Mucosa of gallbladder (tissue), 1 donor: ENCODE data around the gene PTK7. TPM values are rescaled to one million over a fixed set of nuclear protein-coding genes. Genes with fewer than 3 reads are reported as not detected.
"Not testable (repeated sequence)": the region's sequence is repeated elsewhere in the genome, so short reads cannot be mapped to it uniquely, and the experiment has no call there.

Source experiments
- DNase-seq: peaks from one replicate; pipeline ENCODE4 v3.0.0-alpha.2; 2020; ENCODE audit warnings: low spot score
- total RNA-seq: library from RNA; stranded (reverse); gene quantifications from one replicate; pipeline ENCODE4 v1.2.1, GENCODE V29; 2021
- donor health status: DM: no; HTN: no; CAD: no.

Gene PTK7
- total RNA-seq, 1 donor from 2014 or later = 30.0 TPM

DNA sequence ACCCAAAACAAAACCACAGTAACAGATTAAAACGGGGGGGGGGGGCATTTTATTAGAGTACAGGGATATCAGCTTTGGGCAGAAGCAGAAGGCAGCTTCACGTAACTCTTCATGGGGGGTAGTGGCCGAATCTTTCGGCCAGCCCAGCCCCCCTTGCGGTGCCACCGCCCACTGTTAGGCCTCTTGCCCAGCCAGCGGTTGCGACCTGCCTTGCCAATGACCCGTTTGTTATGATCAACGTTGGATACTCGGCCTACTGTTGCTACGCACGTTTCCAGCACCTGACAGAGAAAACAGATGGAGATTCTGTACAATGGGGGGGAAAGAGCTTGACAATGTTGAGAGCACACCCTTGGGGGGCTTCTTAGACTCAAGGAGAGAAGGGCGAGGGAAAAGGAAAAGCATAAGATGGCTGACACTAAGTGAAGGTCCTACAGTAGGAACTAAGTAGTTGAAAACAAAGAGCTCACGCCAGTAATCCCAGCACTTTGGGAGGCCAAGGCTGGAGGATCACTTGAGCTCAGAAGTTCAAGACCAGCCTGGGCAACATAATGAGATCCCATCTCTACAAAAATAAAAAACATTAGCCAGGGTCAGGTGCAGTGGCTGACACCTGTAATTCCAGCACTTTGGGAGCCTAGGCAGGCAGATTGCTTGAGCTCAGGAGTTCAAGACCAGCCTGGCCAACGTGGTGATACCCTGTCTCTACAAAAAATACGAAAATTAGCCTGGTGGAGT is 21.7 kb upstream of the PTK7 start:
- no peak for DNase-seq

- DNase-seq = no peak
These were observed 20.1 kb upstream of the PTK7 start for GRCh38 chr6:43055966-43056365.

- DNase-seq = no peak
These were observed 17.6 kb upstream of the PTK7 start for GRCh38 chr6:43058531-43058930.

DNA sequence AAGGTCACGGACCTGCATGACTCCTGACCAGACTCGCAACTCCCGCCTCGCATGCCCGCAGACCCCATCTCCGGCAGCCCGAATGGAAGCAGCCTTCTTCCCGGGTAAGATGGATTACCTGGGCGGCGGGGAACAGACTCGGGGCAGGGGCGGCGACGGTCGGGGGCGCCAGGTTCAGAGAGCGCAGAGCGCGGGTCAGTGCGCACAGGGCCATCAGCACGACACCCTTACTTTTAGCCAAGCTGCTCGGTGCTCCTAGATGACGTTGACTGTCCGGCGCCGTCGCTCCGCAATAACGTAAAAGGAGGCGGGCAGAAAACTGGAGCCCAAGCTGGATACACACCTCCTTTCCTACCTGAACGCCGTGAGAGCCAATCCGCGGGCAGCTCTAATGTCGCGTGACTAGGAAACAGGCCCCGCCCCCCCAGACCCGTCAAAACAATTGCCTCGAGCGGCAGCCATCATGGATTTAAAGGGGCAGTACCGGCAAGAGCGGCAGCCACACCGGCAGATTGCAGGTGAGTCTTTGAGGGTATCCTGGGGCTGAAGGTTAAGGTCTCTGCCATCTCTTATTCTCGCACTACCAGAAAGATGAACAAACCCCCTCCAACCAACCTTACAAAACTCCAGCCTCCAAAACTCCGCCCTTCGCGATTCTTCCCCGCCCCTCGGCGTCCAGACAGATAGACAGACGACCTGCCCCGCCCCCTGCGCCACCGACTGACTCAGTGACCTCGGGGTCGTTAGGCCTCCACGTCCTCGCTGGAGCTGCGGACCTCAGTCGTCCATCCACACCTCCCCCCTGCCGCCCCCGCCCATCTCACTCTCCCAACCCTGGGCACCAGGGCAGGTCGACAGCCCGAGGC is 16.7 kb upstream of the PTK7 start, which contains the start of the genes KLC4 and MRPL2:
Gene KLC4, plus strand, starts transcription at position 464 of the 866 bp plus-strand sequence. CDS start 1,705 bp downstream, outside the sequence.
Gene MRPL2, minus strand, starts transcription at position 267 of the 866 bp plus-strand sequence. Its CDS starts 53 bp downstream, at position 214.
- DNase-seq = peak; percentile 99

DNA sequence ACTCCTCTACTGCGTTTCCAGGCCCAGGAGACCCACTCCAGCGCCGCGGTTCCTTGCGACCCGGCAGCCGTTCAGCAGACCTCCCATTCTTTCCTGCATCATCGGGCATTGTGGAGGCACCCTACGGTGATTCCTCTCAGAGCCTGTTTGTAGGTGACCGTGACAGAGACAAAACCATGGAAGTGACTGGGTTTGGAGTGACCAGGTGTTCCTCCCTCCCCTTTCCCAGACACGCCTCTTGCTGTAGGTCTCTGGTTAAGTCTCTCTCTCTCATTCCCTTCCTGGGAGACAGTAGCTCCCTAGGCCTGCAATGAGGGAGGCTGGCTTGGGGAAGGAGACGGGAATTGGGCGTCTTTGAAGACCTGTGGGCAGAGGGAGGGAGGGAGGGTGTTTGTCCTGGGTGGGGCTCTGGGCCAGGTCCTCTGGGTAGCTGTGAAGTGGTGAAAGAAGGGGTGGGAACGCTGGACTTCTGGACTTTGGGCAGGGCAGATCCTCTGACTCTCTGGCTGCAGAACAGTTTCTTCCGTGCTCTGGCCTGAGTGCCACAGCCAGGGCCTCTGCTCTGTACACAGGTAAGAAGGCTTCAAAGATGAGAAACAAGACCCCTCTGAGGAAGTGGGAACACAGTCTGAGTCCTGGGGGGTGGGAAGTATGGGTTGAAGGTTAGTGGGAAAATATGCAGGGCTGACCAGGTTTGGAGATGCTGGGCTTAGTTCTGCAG is 15.9 kb upstream of the PTK7 start:
- DNase-seq = peak; percentile 69

DNA sequence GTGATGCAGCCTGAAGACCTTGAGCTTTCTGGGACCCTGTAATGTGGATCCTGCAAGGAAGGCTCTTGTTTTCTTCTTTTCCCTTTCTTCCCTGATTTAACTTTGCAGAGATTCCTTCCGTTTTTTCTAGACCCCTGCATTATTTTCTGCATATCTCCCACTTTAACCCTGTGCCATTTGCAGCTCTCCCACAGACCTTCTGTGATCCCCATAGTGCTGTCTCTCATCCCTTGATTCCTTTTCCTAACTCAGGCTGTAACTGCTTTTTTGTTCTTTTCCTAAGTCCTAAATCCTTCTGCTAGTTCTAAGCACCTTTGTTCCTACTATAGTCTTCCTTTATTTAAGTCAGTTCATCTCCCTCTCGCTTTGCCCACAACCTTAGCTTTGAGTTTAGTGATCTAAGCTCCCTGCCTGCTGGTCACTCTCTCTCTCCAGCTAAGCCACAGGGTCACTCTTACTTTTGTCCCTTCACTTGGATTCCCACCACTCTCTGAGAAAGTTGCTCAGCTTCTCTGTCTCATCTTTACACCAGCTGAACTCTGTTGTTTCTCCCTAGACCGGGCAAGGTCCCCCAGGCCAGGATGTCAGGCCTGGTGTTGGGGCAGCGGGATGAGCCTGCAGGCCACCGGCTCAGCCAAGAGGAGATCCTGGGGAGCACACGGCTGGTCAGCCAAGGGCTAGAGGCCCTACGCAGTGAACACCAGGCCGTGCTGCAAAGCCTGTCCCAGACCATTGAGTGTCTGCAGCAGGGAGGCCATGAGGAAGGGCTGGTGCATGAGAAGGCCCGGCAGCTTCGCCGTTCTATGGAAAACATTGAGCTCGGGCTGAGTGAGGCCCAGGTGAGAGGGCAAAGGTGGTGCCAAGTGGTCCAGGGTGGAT is 15.1 kb upstream of the PTK7 start:
- no peak for DNase-seq

DNA sequence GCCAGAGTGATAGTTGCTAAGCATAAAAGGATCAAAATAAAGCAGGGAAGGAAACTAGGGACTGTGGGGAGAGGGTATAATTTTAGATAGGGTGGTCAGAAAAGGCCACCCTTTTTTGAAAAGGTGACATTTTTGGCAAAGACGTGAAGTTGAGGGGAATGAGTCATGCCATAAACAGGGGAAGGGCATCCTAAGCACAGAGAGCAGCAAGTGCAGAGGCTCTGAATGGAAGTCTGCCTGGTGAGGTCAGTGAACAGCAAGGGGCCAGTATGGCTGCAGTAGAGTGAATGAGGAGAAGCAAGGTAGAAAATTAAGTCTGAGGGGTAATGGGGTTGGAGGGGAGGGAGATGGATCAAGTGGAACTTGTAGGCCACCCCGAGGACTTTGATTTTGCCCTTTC is 14.3 kb upstream of the PTK7 start:
- no peak for DNase-seq

GRCh38 chr6:43062818-43063217 is 13.3 kb upstream of the PTK7 start:
- DNase-seq = no peak

- no peak for DNase-seq
These were observed 6.0 kb upstream of the PTK7 start for GRCh38 chr6:43070028-43070632.

GRCh38 chr6:43074847-43075669 is 1.1 kb upstream of the PTK7 start:
- peak; percentile 22 for DNase-seq

DNA sequence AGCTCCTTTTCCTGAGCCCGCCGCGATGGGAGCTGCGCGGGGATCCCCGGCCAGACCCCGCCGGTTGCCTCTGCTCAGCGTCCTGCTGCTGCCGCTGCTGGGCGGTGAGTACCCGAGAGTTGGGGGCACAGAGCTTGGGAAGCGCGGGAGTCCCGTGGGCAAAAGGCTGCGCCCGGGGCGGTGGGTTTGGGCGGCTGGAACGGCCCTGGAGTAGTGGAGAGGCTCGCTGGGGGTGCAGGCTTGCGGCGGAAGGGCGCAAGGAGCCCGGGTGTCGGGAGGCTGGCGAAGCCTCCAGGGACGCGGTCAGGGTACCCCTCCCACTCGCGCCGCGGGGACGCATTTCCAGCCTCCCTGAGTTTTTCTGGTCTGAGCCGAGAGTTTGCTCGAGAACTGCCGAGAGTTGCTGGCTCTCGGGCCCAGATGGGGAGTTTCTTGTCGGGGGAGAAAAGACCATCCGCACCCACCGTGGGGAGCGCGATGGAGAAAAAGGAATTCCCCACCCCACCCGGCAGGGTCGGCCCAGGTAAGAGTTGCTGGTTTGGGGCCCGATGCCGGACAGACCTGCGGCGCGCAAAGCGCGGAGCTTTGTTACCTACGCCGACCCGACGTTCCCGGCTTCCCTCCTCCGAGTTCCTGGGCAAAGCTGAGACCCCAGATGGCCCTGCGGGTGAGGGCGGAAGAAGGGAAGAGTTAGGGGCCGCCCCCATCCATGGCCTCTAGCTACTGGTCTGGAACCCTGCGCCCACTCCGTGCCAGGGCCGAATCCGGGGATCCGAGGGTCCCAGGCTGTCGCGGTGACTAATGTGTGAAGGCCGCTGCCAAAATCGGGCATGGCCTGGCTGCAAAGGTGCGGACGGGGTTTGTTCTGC is 584 bp downstream of the PTK7 start:
- DNase-seq = no peak

- no peak for DNase-seq
These were observed 1.3 kb downstream of the PTK7 start for GRCh38 chr6:43077333-43077809.

DNA sequence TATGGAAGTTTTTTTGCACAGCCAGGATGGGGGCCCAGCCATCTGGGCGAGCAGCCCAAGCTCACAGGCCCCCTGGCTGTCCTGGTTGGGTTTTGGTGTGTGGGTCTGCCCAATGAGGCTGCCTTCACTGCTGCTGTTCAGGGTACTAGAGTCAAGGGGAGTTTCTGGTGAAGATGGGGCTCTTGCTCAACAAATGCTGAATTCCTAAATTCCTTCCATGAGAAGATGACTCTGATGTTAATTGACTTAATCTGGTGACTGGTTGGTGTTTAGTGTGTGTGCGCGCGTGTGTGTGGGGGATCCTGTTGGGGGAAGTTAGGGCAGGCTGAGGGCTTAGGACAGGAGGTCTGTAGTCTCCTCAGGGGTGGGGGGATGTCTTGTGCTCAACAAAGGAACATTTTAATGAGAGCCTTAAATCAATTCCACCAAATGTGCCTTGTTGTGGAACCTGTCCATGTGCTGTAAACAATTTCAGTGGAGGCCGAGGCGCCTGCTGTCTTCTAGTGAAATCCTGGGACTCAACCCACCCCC is 1.9 kb downstream of the PTK7 start:
- DNase-seq = no peak

- DNase-seq = no peak
These were observed 2.6 kb downstream of the PTK7 start for GRCh38 chr6:43078691-43079090.

GRCh38 chr6:43081043-43081442 is 4.9 kb downstream of the PTK7 start:
- no peak for DNase-seq

DNA sequence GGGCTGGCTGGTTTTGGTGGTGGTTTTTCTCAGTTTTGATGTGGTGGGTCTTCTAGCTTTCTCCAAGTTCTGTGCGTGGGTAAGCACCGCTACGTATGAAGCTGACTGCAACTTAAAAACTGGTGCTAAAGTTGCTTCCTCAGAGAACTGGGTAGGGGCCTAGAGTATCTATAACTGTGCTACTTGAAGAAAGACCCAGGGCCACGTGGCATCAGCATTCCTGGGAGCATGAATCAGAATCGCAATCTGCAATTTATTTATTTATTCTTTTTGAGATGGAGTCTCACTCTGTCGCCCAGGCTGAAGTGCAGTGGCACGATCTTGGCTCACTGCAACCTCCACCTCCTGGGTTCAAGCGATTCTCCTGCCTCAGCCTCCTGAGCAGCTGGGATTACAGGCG is 5.8 kb downstream of the PTK7 start:
- DNase-seq = not testable (repeated sequence)

- no peak for DNase-seq
These were observed 6.9 kb downstream of the PTK7 start for GRCh38 chr6:43082806-43083655.
